ENCODE results near the gene TOGARAM2. TPM values are rescaled to one million over a fixed set of nuclear protein-coding genes. Genes with fewer than 3 reads are reported as not detected.
A peak's percentile ranks its signal among the peaks of the same experiment; 100 is the strongest.

The TOGARAM2 gene
- under 0.01 and 0.72 TPM in 2 replicates for total RNA-seq

DNA sequence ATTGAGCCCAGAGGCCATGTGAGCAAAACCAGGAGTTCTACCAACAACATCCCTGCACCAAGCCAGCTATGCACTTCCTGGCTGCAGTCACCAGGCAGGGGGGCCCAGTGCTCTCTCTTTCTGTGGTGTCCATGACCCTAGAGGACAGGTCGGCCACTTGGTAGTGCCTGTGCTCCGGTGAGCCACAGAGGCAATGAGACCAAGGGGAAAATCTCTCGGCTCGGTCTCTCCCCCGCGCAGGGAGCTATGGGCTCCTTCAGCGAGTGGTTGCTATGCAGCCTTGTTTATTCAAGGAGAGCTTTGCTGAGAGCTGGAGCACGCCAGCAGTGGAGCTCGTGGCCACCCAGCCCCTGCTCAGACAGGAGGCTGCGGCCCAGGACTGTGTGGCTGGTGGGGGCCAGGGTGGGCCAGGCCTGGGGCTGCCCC lies at the start of gene TOGARAM2:
TOGARAM2 (plus strand) TSS at position 283 of the 426 bp plus-strand sequence. CDS start 13,537 bp downstream, outside the sequence.
- Histone ChIP-seq H3K4me1 (ENCODE audit: insufficient read depth, low read length) (no peaks in the 10 kb centered on the region), H3K4me2 (ENCODE audit: insufficient read depth, low read length) (no peak within 1 kb of the TSS), H3K27me3 (ENCODE audit: insufficient read depth, low read length) (peaks cover 2% of the 10 kb centered on the region), H4K20me1 (ENCODE audit: insufficient read depth, low read length) (no peaks in the 10 kb centered on the region), H3K36me3 (ENCODE audit: insufficient read depth, low read length) (no peaks in the 10 kb centered on the region), H3K9me3 (ENCODE audit: low read depth, low read length) (no peaks in the 10 kb centered on the region), H3K4me3 (ENCODE audit: insufficient read depth, low read length) (no peak within 1 kb of the TSS), H3K27ac (ENCODE audit: low read depth, low read length) (no peak within 1 kb of the TSS), H3K79me2 (ENCODE audit: insufficient read depth, low read length) (no peaks in the 10 kb centered on the region), H2AFZ (ENCODE audit: low read length) (no peak within 1 kb of the TSS)
- DNase-seq (ENCODE audit: insufficient read length, low spot score, missing footprints): peak; percentile 89
- TF ChIP-seq, protein P1, sequence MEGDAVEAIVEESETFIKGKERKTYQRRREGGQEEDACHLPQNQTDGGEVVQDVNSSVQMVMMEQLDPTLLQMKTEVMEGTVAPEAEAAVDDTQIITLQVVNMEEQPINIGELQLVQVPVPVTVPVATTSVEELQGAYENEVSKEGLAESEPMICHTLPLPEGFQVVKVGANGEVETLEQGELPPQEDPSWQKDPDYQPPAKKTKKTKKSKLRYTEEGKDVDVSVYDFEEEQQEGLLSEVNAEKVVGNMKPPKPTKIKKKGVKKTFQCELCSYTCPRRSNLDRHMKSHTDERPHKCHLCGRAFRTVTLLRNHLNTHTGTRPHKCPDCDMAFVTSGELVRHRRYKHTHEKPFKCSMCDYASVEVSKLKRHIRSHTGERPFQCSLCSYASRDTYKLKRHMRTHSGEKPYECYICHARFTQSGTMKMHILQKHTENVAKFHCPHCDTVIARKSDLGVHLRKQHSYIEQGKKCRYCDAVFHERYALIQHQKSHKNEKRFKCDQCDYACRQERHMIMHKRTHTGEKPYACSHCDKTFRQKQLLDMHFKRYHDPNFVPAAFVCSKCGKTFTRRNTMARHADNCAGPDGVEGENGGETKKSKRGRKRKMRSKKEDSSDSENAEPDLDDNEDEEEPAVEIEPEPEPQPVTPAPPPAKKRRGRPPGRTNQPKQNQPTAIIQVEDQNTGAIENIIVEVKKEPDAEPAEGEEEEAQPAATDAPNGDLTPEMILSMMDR (IDR thresholded peaks at IDR 0.05; ENCODE audit: extremely low read depth, low read depth, low read length): no peak

DNA sequence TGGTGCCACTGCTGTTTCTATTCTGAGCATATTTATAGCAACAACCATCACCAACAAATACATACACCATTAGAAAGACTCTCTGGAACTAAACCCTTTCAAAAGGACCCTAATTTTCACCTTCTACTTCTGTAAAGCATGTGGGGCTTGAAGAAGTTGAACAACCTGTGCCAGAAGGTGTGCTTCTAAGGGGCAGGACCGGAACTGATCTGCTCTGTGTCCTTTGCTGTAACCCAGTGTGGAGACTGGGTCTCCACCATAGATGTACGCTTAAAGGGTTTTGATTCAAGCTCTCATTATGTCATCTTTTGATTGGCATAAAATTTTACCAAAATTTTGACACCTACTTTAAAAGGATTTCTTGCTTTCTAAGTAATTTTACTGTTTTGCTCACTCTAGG lies 46.3 kb upstream of the TOGARAM2 start:
- Histone ChIP-seq H4K20me1 (ENCODE audit: insufficient read depth, low read length) (peaks cover 9% of the 10 kb centered on the region), H2AFZ (ENCODE audit: low read length) (no peak overlapping the region), H3K9me3 (ENCODE audit: low read depth, low read length) (no peaks in the 10 kb centered on the region), H3K36me3 (ENCODE audit: insufficient read depth, low read length) (peaks cover 78% of the 10 kb centered on the region), H3K4me2 (ENCODE audit: insufficient read depth, low read length) (no peak overlapping the region), H3K27me3 (ENCODE audit: insufficient read depth, low read length) (no peaks in the 10 kb centered on the region), H3K79me2 (ENCODE audit: insufficient read depth, low read length) (peaks cover 58% of the 10 kb centered on the region), H3K4me1 (ENCODE audit: insufficient read depth, low read length) (no peaks in the 10 kb centered on the region), H3K4me3 (ENCODE audit: insufficient read depth, low read length) (no peak overlapping the region), H3K27ac (ENCODE audit: low read depth, low read length) (no peak overlapping the region)
- no peak for DNase-seq (ENCODE audit: insufficient read length, low spot score, missing footprints)
- TF ChIP-seq, protein P1 (IDR thresholded peaks at IDR 0.05; ENCODE audit: extremely low read depth, low read depth, low read length): no peak

DNA sequence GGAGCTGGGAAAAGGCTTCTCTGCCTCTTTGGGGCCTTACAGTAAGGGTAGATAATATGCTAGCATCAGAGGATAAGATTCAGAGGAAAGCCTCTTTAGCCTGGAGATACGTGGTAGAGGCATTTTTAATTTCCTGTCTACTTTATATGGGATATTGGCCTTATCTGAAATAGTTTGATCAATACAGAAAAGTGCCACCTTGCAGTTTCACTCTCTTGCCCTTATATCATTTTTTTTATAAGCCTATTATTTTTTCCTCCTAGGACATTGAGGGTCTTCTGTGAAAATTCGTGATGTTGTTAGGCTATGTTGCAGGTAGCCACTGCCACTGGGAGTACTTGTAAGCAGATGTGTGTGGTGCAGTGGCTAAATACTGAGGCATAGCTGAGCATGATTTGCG lies 40.1 kb upstream of the TOGARAM2 start:
- no peaks in the 10 kb centered on the region for H3K4me1 ChIP-seq (ENCODE audit: insufficient read depth, low read length)
- H3K27me3 ChIP-seq (ENCODE audit: insufficient read depth, low read length): no peaks in the 10 kb centered on the region
- H3K9me3 ChIP-seq (ENCODE audit: low read depth, low read length): no peaks in the 10 kb centered on the region
- H3K36me3 ChIP-seq (ENCODE audit: insufficient read depth, low read length): peaks cover 79% of the 10 kb centered on the region
- DNase-seq (ENCODE audit: insufficient read length, low spot score, missing footprints): no peak
- H3K4me3 ChIP-seq (ENCODE audit: insufficient read depth, low read length): no peak overlapping the region
- peaks cover 15% of the 10 kb centered on the region for H3K79me2 ChIP-seq (ENCODE audit: insufficient read depth, low read length)
- H2AFZ ChIP-seq (ENCODE audit: low read length): no peak overlapping the region
- peaks cover 2% of the 10 kb centered on the region for H4K20me1 ChIP-seq (ENCODE audit: insufficient read depth, low read length)
- H3K4me2 ChIP-seq (ENCODE audit: insufficient read depth, low read length): no peak overlapping the region
- H3K27ac ChIP-seq (ENCODE audit: low read depth, low read length): no peak overlapping the region
- TF ChIP-seq, protein P1 (IDR thresholded peaks at IDR 0.05; ENCODE audit: extremely low read depth, low read depth, low read length): no peak

DNA sequence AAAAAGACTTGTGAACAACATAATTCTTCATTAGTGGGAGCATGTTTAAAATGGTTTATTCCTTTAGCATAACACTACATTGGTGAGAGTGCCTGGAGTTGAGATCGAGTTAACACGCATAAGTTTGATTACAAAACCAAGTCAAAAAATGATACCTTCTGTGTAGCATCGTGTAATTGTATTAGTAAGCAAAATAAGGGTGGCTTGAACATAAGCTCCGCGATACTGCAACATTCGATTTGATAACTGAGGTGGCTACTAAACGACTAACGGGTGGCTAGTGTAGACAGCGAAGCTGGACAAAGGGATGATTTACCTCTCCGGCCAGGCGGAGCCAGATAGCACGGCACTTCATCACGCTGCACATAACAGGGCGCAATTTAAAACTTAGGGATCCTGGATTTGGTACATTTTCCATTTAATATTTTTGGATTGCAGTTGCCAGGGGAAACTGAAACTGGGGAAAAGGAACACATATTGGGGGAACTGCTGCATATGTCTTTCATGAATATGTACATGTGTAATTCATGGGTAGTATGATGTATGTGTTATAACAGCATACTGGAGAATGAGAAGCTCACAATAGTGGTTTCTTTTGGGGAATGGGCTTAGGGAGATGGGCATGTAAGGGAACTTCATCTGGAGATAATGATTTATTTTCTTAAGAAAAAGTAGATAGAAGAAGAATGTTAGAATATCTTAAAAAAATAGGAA lies 36.4 kb upstream of the TOGARAM2 start:
- DNase-seq (ENCODE audit: insufficient read length, low spot score, missing footprints): no peak
- Histone ChIP-seq H4K20me1 (ENCODE audit: insufficient read depth, low read length) (peaks cover 2% of the 10 kb centered on the region), H3K4me2 (ENCODE audit: insufficient read depth, low read length) (no peak overlapping the region), H3K79me2 (ENCODE audit: insufficient read depth, low read length) (no peaks in the 10 kb centered on the region), H2AFZ (ENCODE audit: low read length) (no peak overlapping the region), H3K9me3 (ENCODE audit: low read depth, low read length) (no peaks in the 10 kb centered on the region), H3K4me3 (ENCODE audit: insufficient read depth, low read length) (no peak overlapping the region), H3K36me3 (ENCODE audit: insufficient read depth, low read length) (peaks cover 83% of the 10 kb centered on the region), H3K27ac (ENCODE audit: low read depth, low read length) (no peak overlapping the region), H3K27me3 (ENCODE audit: insufficient read depth, low read length) (no peaks in the 10 kb centered on the region), H3K4me1 (ENCODE audit: insufficient read depth, low read length) (no peaks in the 10 kb centered on the region)
- TF ChIP-seq, protein P1 (IDR thresholded peaks at IDR 0.05; ENCODE audit: extremely low read depth, low read depth, low read length): no peak
